GM12872 (cell line): ENCODE measurements around the gene PCNA.

ENCODE experiments used
- TF ChIP-seq, protein P1 (sequence below): IDR thresholded peaks from 3 replicates; pipeline ENCODE4 v1.5.1; 2011; ENCODE audit warnings: low read depth, mild to moderate bottlenecking, low read length, moderate library complexity; ENCODE audit not compliant: insufficient read depth

The PCNA gene

GRCh38 chr20:5091902-5092301 is 27.9 kb downstream of the PCNA start:
- TF ChIP-seq, protein P1, sequence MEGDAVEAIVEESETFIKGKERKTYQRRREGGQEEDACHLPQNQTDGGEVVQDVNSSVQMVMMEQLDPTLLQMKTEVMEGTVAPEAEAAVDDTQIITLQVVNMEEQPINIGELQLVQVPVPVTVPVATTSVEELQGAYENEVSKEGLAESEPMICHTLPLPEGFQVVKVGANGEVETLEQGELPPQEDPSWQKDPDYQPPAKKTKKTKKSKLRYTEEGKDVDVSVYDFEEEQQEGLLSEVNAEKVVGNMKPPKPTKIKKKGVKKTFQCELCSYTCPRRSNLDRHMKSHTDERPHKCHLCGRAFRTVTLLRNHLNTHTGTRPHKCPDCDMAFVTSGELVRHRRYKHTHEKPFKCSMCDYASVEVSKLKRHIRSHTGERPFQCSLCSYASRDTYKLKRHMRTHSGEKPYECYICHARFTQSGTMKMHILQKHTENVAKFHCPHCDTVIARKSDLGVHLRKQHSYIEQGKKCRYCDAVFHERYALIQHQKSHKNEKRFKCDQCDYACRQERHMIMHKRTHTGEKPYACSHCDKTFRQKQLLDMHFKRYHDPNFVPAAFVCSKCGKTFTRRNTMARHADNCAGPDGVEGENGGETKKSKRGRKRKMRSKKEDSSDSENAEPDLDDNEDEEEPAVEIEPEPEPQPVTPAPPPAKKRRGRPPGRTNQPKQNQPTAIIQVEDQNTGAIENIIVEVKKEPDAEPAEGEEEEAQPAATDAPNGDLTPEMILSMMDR: no peak

DNA sequence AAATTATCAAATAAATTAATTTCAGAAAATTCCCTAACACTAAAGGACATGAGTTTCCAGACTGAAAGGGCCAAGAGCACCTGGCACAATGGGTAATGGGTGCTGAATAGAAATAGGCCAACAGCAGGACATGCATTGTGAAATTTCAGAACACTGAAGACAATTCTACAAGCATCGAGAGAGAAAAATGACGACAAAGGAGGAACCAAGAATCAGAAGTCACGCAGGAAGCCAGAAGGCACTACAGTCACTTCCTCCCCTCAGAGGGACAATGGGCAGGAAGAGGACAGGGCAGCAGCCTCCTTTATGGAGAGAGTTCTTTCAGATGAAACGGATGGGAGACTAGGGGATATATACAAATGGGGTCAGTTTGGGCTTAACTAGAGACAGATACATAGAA is 29.6 kb downstream of the PCNA start:
- TF ChIP-seq, protein P1: no peak

DNA sequence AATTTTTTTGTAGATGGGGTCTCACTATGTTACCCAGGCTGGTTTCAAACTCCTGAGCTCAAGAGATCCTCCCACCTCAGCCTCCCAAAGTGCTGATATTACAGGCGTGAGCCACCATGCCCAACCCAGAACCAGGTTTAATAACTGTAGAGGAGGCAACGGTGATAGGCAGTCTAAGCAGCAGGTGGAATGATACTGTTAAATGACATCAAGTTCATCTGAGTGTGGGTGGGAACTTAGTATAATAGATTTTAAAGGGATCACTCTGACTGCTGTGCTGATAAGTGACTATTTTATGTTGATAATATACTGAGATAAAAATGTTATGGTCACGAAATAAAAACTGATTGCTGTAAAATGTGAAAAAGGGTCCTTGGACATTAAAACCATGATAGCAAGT is 31.1 kb downstream of the PCNA start:
- TF ChIP-seq, protein P1: no peak

- TF ChIP-seq, protein P1: no peak
Measured at GRCh38 chr20:5085380-5085779, 34.4 kb downstream of the PCNA start.

GRCh38 chr20:5080384-5080877 is 39.3 kb downstream of the PCNA start:
- TF ChIP-seq, protein P1: no peak

- TF ChIP-seq, protein P1: no peak
Measured at GRCh38 chr20:5078399-5078958, 41.3 kb downstream of the PCNA start.

DNA sequence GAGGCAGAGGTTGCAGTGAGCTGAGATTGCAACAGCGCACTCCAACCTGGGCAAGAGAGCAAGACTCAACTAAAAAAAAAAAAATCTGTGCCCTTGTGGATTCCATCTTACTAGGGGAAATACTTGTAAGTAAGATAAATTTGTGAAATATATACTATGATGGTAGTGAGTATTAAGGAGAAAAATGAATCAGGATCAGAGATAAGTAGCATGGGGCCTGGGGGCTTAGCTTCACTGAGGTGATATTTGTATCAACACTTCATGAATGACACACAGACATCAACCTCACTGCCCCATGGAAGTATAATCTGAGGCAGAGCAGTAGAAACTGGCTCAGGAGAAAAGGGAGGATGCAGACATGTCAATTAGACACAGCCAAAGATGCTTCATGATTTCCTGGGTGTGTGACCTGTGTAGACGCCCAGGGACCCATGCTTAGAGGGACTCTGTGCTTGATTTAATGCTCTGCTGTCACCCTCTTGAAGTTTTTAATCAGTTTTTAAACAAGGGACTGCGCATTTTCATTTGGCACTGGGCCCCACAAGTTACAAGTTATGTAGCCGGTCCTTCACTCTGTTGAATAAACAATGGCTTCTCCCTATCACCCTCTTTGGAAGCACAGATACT is 41.9 kb downstream of the PCNA start:
- TF ChIP-seq, protein P1: no peak
